WTC11 (cell line): ENCODE measurements around the gene ITGAE. TPM values are rescaled to one million over a fixed set of nuclear protein-coding genes. Genes with fewer than 3 reads are reported as not detected.

ENCODE experiments used
- ATAC-seq: fragments of 200-7000 bp; cut with Tn5 transposase; 2 replicates; pipeline ENCODE4 v1.10.0; 2021; ENCODE audit warnings: mild to moderate bottlenecking, moderate library complexity
- CTCF ChIA-PET: fragments of 300-600 bp; sonication (Branson Sonifier 250); formaldehyde crosslinking; loops from one replicate; lab custom pipeline; 2021; ENCODE audit warnings: antibody characterized with exemption; lab: Charles Lee
- POLR2A ChIA-PET: fragments of 350-600 bp; sonication (Branson Sonifier 250); formaldehyde crosslinking; loops from one replicate; lab custom pipeline; 2021; ENCODE audit warnings: antibody characterized with exemption; lab: Charles Lee
- DNase-seq: peaks from one replicate; pipeline ENCODE4 v3.0.0; 2021; ENCODE audit warnings: low spot score
- H3K27ac Mint-ChIP-seq: 2 replicates; pipeline ENCODE4 v1.8.0; 2021; ENCODE audit warnings: mixed read lengths
- H3K27me3 Mint-ChIP-seq: 2 replicates; pipeline ENCODE4 v1.8.0; 2021; ENCODE audit warnings: low read depth, mild to moderate bottlenecking, moderate library complexity, mixed read lengths
- H3K36me3 Mint-ChIP-seq: 2 replicates; pipeline ENCODE4 v1.8.0; 2021; ENCODE audit warnings: mixed read lengths
- H3K4me1 Mint-ChIP-seq: 2 replicates; pipeline ENCODE4 v1.8.0; 2022; ENCODE audit warnings: mixed read lengths
- H3K4me3 Mint-ChIP-seq: 2 replicates; pipeline ENCODE4 v1.8.0; 2021; ENCODE audit warnings: mild to moderate bottlenecking, moderate library complexity, mixed read lengths
- H3K9me3 Mint-ChIP-seq: 2 replicates; pipeline ENCODE4 v1.8.0; 2021; ENCODE audit warnings: mixed read lengths
- ATF1 ChIP-seq: sonication (generic); formaldehyde crosslinking; IDR thresholded peaks from 2 replicates; pipeline ENCODE4 v1.8.1; 2023; ENCODE audit warnings: mild to moderate bottlenecking, moderate library complexity, missing genetic modification reagents
- CBFB ChIP-seq: sonication (generic); formaldehyde crosslinking; IDR thresholded peaks from 2 replicates; pipeline ENCODE4 v1.8.1; 2022; ENCODE audit warnings: mild to moderate bottlenecking, low read depth, missing genetic modification reagents
- ETV6 ChIP-seq: sonication (generic); formaldehyde crosslinking; IDR thresholded peaks from 2 replicates; pipeline ENCODE4 v1.8.1; 2022; ENCODE audit warnings: mild to moderate bottlenecking, missing genetic modification reagents
- NFYB ChIP-seq: sonication (generic); formaldehyde crosslinking; conservative IDR thresholded peaks from 2 replicates; pipeline ENCODE4 v1.8.0; 2022; ENCODE audit warnings: low read depth, missing genetic modification reagents
- SMAD4 ChIP-seq: sonication (generic); formaldehyde crosslinking; IDR thresholded peaks from 2 replicates; pipeline ENCODE4 v1.8.0; 2022; ENCODE audit warnings: mild to moderate bottlenecking, missing genetic modification reagents
- TEAD4 ChIP-seq: sonication (generic); formaldehyde crosslinking; IDR thresholded peaks from 2 replicates; pipeline ENCODE4 v1.8.0; 2022; ENCODE audit warnings: mild to moderate bottlenecking, missing genetic modification reagents
- ZNF416 ChIP-seq: fragments of 250-450 bp; sonication (Bioruptor Pico); IDR thresholded peaks from 2 replicates; pipeline ENCODE4 v1.9.0; 2021; ENCODE audit warnings: mild to moderate bottlenecking, inconsistent platforms
- total RNA-seq: library from RNA; stranded (reverse); gene quantifications from 3 replicates; pipeline ENCODE4 v1.2.3, GENCODE V29; 2021
- TF ChIP-seq, protein P1 (sequence below): sonication (generic); formaldehyde crosslinking; IDR thresholded peaks from 2 replicates; pipeline ENCODE4 v1.8.0; 2022; ENCODE audit warnings: missing genetic modification reagents
- TF ChIP-seq, protein P2 (sequence below): sonication (generic); formaldehyde crosslinking; IDR thresholded peaks from 2 replicates; pipeline ENCODE4 v1.8.1; 2023; ENCODE audit warnings: mild to moderate bottlenecking, missing genetic modification reagents
- TF ChIP-seq, protein P3 (sequence below): fragments of 250-450 bp; sonication (Bioruptor Pico); IDR thresholded peaks from 2 replicates; pipeline ENCODE4 v1.9.0; 2021; ENCODE audit warnings: moderate library complexity, mild to moderate bottlenecking, inconsistent platforms, borderline replicate concordance
- TF ChIP-seq, protein P4 (sequence below): sonication (generic); formaldehyde crosslinking; IDR thresholded peaks from 2 replicates; pipeline ENCODE4 v1.8.1; 2022; ENCODE audit warnings: low read depth, missing genetic modification reagents, borderline replicate concordance
- TF ChIP-seq, protein P5 (sequence below): sonication (generic); formaldehyde crosslinking; IDR thresholded peaks from 2 replicates; pipeline ENCODE4 v1.8.0; 2023; ENCODE audit warnings: missing genetic modification reagents, mild to moderate bottlenecking, borderline replicate concordance
- TF ChIP-seq, protein P6 (sequence below): sonication (generic); formaldehyde crosslinking; IDR thresholded peaks from 2 replicates; pipeline ENCODE4 v1.8.0; 2022; ENCODE audit warnings: mild to moderate bottlenecking, missing genetic modification reagents

ITGAE gene
- total RNA-seq, 1 experiment from 2014 or later, result 19.5 TPM

DNA sequence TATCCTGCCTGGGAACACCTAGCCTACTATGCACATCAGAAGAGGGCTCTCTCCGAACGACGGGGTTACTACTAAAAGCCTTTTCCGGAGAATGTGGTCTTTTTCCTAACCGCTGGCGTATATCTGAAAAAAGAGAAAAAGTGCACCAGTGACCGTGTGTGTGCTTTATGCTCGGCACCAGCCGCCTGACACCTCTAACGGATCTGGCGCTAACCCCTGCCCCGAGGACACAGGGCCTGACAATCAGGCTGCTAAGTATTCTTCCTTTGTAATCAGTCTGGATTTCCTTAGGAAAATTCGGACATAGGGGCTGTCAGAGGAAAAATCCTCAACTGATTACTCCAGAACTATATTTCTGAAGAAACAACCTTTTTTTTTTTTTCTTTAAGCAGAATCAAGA lies 13.4 kb upstream of the ITGAE start:
- peaks cover 62% of the 10 kb centered on the region for H3K36me3 Mint-ChIP-seq
- no peak overlapping the region for H3K27ac Mint-ChIP-seq
- CTCF ChIA-PET, result interaction anchor here (4.2 kb wide), 1 partner anchor 77 kb away, joined by 25 read pairs; no protein-coding TSS in a partner anchor

More for the DNA sequence above, 13.4 kb upstream of the ITGAE start:
- no peak for TF ChIP-seq TEAD4 (CRISPR knock-in tag)
- TF ChIP-seq, protein P1, sequence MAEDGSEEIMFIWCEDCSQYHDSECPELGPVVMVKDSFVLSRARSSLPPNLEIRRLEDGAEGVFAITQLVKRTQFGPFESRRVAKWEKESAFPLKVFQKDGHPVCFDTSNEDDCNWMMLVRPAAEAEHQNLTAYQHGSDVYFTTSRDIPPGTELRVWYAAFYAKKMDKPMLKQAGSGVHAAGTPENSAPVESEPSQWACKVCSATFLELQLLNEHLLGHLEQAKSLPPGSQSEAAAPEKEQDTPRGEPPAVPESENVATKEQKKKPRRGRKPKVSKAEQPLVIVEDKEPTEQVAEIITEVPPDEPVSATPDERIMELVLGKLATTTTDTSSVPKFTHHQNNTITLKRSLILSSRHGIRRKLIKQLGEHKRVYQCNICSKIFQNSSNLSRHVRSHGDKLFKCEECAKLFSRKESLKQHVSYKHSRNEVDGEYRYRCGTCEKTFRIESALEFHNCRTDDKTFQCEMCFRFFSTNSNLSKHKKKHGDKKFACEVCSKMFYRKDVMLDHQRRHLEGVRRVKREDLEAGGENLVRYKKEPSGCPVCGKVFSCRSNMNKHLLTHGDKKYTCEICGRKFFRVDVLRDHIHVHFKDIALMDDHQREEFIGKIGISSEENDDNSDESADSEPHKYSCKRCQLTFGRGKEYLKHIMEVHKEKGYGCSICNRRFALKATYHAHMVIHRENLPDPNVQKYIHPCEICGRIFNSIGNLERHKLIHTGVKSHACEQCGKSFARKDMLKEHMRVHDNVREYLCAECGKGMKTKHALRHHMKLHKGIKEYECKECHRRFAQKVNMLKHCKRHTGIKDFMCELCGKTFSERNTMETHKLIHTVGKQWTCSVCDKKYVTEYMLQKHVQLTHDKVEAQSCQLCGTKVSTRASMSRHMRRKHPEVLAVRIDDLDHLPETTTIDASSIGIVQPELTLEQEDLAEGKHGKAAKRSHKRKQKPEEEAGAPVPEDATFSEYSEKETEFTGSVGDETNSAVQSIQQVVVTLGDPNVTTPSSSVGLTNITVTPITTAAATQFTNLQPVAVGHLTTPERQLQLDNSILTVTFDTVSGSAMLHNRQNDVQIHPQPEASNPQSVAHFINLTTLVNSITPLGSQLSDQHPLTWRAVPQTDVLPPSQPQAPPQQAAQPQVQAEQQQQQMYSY (CRISPR knock-in tag), result no peak
- TF ChIP-seq SMAD4 (CRISPR knock-in tag), result no peak
- TF ChIP-seq, protein P2, sequence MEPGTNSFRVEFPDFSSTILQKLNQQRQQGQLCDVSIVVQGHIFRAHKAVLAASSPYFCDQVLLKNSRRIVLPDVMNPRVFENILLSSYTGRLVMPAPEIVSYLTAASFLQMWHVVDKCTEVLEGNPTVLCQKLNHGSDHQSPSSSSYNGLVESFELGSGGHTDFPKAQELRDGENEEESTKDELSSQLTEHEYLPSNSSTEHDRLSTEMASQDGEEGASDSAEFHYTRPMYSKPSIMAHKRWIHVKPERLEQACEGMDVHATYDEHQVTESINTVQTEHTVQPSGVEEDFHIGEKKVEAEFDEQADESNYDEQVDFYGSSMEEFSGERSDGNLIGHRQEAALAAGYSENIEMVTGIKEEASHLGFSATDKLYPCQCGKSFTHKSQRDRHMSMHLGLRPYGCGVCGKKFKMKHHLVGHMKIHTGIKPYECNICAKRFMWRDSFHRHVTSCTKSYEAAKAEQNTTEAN (CRISPR knock-in tag), result no peak
- TF ChIP-seq ETV6 (CRISPR knock-in tag), result no peak
- no peak for TF ChIP-seq ZNF416 (CRISPR knock-in tag)
- TF ChIP-seq, protein P3, sequence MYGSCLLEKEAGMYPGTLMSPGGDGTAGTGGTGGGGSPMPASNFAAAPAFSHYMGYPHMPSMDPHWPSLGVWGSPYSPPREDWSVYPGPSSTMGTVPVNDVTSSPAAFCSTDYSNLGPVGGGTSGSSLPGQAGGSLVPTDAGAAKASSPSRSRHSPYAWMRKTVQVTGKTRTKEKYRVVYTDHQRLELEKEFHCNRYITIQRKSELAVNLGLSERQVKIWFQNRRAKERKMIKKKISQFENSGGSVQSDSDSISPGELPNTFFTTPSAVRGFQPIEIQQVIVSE (CRISPR knock-in tag), result no peak
- TF ChIP-seq, protein P4, sequence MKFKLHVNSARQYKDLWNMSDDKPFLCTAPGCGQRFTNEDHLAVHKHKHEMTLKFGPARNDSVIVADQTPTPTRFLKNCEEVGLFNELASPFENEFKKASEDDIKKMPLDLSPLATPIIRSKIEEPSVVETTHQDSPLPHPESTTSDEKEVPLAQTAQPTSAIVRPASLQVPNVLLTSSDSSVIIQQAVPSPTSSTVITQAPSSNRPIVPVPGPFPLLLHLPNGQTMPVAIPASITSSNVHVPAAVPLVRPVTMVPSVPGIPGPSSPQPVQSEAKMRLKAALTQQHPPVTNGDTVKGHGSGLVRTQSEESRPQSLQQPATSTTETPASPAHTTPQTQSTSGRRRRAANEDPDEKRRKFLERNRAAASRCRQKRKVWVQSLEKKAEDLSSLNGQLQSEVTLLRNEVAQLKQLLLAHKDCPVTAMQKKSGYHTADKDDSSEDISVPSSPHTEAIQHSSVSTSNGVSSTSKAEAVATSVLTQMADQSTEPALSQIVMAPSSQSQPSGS (CRISPR knock-in tag), result no peak
- TF ChIP-seq ATF1, result no peak
- no peak for TF ChIP-seq CBFB
- TF ChIP-seq NFYB (CRISPR knock-in tag), result no peak
- TF ChIP-seq, protein P5, sequence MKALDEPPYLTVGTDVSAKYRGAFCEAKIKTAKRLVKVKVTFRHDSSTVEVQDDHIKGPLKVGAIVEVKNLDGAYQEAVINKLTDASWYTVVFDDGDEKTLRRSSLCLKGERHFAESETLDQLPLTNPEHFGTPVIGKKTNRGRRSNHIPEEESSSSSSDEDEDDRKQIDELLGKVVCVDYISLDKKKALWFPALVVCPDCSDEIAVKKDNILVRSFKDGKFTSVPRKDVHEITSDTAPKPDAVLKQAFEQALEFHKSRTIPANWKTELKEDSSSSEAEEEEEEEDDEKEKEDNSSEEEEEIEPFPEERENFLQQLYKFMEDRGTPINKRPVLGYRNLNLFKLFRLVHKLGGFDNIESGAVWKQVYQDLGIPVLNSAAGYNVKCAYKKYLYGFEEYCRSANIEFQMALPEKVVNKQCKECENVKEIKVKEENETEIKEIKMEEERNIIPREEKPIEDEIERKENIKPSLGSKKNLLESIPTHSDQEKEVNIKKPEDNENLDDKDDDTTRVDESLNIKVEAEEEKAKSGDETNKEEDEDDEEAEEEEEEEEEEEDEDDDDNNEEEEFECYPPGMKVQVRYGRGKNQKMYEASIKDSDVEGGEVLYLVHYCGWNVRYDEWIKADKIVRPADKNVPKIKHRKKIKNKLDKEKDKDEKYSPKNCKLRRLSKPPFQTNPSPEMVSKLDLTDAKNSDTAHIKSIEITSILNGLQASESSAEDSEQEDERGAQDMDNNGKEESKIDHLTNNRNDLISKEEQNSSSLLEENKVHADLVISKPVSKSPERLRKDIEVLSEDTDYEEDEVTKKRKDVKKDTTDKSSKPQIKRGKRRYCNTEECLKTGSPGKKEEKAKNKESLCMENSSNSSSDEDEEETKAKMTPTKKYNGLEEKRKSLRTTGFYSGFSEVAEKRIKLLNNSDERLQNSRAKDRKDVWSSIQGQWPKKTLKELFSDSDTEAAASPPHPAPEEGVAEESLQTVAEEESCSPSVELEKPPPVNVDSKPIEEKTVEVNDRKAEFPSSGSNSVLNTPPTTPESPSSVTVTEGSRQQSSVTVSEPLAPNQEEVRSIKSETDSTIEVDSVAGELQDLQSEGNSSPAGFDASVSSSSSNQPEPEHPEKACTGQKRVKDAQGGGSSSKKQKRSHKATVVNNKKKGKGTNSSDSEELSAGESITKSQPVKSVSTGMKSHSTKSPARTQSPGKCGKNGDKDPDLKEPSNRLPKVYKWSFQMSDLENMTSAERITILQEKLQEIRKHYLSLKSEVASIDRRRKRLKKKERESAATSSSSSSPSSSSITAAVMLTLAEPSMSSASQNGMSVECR, result no peak
- TF ChIP-seq, protein P6, sequence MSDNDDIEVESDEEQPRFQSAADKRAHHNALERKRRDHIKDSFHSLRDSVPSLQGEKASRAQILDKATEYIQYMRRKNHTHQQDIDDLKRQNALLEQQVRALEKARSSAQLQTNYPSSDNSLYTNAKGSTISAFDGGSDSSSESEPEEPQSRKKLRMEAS (CRISPR knock-in tag), result no peak
- H3K9me3 Mint-ChIP-seq, result no peaks in the 10 kb centered on the region
- H3K27me3 Mint-ChIP-seq, result no peaks in the 10 kb centered on the region
- no peak for DNase-seq
- no peak overlapping the region for H3K4me3 Mint-ChIP-seq
- H3K4me1 Mint-ChIP-seq, result no peaks in the 10 kb centered on the region
- no peak for ATAC-seq
- POLR2A ChIA-PET, result no interaction called here
